B cell (primary cell): ENCODE data around the gene RAP1GAP2. TPM values are rescaled to one million over a fixed set of nuclear protein-coding genes. Genes with fewer than 3 reads are reported as not detected.

Experiments used
- ATAC-seq: fragments of 200-7000 bp; cut with Tn5 transposase; one replicate; pipeline ENCODE4 v1.10.0; 2021; ENCODE audit warnings: low read depth, mild to moderate bottlenecking, moderate number of reproducible peaks, moderate library complexity
- CTCF ChIA-PET: fragments of 350-600 bp; sonication (Branson Sonifier 250); formaldehyde crosslinking; loops from one replicate; lab custom pipeline; 2021; ENCODE audit warnings: antibody characterized with exemption, inconsistent platforms; lab: Charles Lee
- POLR2A ChIA-PET: fragments of 350-600 bp; sonication (Branson Sonifier 250); formaldehyde crosslinking; loops from one replicate; lab custom pipeline; 2021; ENCODE audit warnings: antibody characterized with exemption; lab: Charles Lee
- DNase-seq: peaks from one replicate; pipeline ENCODE4 v3.0.0; 2013
- H2AFZ ChIP-seq: 2 replicates; pipeline ENCODE4 v1.6.1; 2012; ENCODE audit warnings: mild to moderate bottlenecking, low read depth, low read length; ENCODE audit not compliant: insufficient read depth, poor library complexity, severe bottlenecking
- H3K27ac ChIP-seq, 2 donors: 1 replicate in 1 of 2; 2 replicates in 1 of 2; pipeline ENCODE4 v1.5.1; 2012 to 2013; ENCODE audit warnings: low read length in 2 of 2, mild to moderate bottlenecking in 2 of 2, moderate library complexity in 1 of 2
- H3K27me3 ChIP-seq, 4 experiments: fragments of 200-600 bp in 1 of 4; sonication (generic) in 1 of 4; replicated peaks in 1 of 4; 1 replicate in 2 of 4; 2 replicates in 2 of 4; pipeline versions ENCODE4 v1.6.1 to v1.7.0; 2013 to 2016; ENCODE audit warnings: low read length in 3 of 4, mild to moderate bottlenecking in 2 of 4, mixed read lengths in 1 of 4, moderate library complexity in 1 of 4; ENCODE audit not compliant: insufficient read depth in 4 of 4, control insufficient read depth in 3 of 4; ENCODE audit errors: control extremely low read depth in 1 of 4
- H3K36me3 ChIP-seq, 2 experiments: replicated peaks in 1 of 2; 1 replicate in 1 of 2; 2 replicates in 1 of 2; pipeline versions ENCODE4 v1.6.1 to v1.7.1; 2013; ENCODE audit warnings: low read length in 1 of 2; ENCODE audit not compliant: insufficient read depth in 2 of 2, control insufficient read depth in 1 of 2; ENCODE audit errors: control extremely low read depth in 1 of 2, extremely low read depth in 1 of 2
- H3K4me1 ChIP-seq, 2 donors: fragments of 200-600 bp in 1 of 2; sonication (generic) in 1 of 2; 1 replicate in 1 of 2; 2 replicates in 1 of 2; pipeline versions ENCODE4 v1.5.1 to v1.6.1; 2013 to 2017; ENCODE audit warnings: low read length in 2 of 2; ENCODE audit not compliant: control insufficient read depth in 2 of 2, insufficient read depth in 2 of 2
- H3K4me2 ChIP-seq: replicated peaks from 2 replicates; pipeline ENCODE3; 2012; ENCODE audit warnings: mild to moderate bottlenecking, low read depth, low read length; ENCODE audit not compliant: poor library complexity, severe bottlenecking
- H3K4me3 ChIP-seq, 5 experiments: fragments of 200-600 bp in 1 of 5; sonication (generic) in 1 of 5; 1 replicate in 3 of 5; 2 replicates in 2 of 5; pipeline versions ENCODE4 v1.5.1 to v1.7.0; 2011 to 2016; ENCODE audit warnings: low read length in 4 of 5, mild to moderate bottlenecking in 4 of 5, low read depth in 2 of 5, control low read depth in 1 of 5, moderate library complexity in 1 of 5; ENCODE audit not compliant: insufficient read depth in 1 of 5; ENCODE audit errors: control extremely low read depth in 1 of 5, extremely low read depth in 1 of 5
- H3K79me2 ChIP-seq: fragments of 200-600 bp; sonication (generic); one replicate; pipeline ENCODE4 v1.6.0; 2016; ENCODE audit warnings: low read length; ENCODE audit not compliant: control insufficient read depth, insufficient read depth
- H3K9ac ChIP-seq: fragments of 200-600 bp; sonication (generic); 2 replicates; pipeline ENCODE4 v1.6.1; 2017; ENCODE audit warnings: mild to moderate bottlenecking, low read length, moderate library complexity
- H3K9me3 ChIP-seq, 3 donors: one replicate each; pipeline versions ENCODE4 v1.6.1 to v1.7.1; 2013; ENCODE audit warnings: low read length in 2 of 3; ENCODE audit not compliant: control insufficient read depth in 2 of 3, insufficient read depth in 1 of 3; ENCODE audit errors: control extremely low read depth in 1 of 3
- H4K20me1 ChIP-seq: 2 replicates; pipeline ENCODE4 v1.6.0; 2012; ENCODE audit warnings: mild to moderate bottlenecking, low read length; ENCODE audit not compliant: insufficient read depth, control insufficient read depth, poor library complexity, severe bottlenecking
- H3K27ac Mint-ChIP-seq: one replicate; pipeline ENCODE4 v1.8.0; 2021; ENCODE audit warnings: mixed read lengths
- H3K27me3 Mint-ChIP-seq: one replicate; pipeline ENCODE4 v1.8.0; 2021; ENCODE audit warnings: mixed read lengths
- H3K4me1 Mint-ChIP-seq: one replicate; pipeline ENCODE4 v1.8.0; 2021; ENCODE audit warnings: mixed read lengths
- H3K4me3 Mint-ChIP-seq: one replicate; pipeline ENCODE4 v1.8.0; 2021; ENCODE audit warnings: mixed read lengths
- H3K9me3 Mint-ChIP-seq: one replicate; pipeline ENCODE4 v1.8.0; 2022; ENCODE audit warnings: mixed read lengths; ENCODE audit not compliant: insufficient read depth
- CTCF ChIP-seq: fragments of 200-600 bp; IDR thresholded peaks from one replicate; pipeline ENCODE4 v1.8.0; 2022; ENCODE audit warnings: antibody characterized with exemption, mild to moderate bottlenecking
- EZH2 ChIP-seq: IDR thresholded peaks from 2 replicates; pipeline ENCODE4 v1.6.1; 2012; ENCODE audit warnings: borderline replicate concordance, low read depth, mild to moderate bottlenecking, moderate library complexity, low read length; ENCODE audit not compliant: insufficient read depth, poor library complexity, severe bottlenecking
- WGBS: methylation state at CpG from one replicate; pipeline ENCODE4 v1.1.5; 2013; ENCODE audit warnings: missing lambda C conversion rate; ENCODE audit not compliant: insufficient coverage; 5-methylcytosine and 5-hydroxymethylcytosine counted together
- intact Hi-C: fragments of 100-400 bp; cut with micrococcal nuclease; formaldehyde crosslinking; loops from one replicate; pipeline ENCODE4 v1.10.0; 2022
- polyA plus RNA-seq: library from polyadenylated mRNA; depleted of rRNA; stranded (reverse); fragments of >200 nt; gene quantifications from 2 replicates; pipeline ENCODE4 v1.2.3, GENCODE V29; 2012
- total RNA-seq, 2 donors: library from RNA; stranded (reverse); fragments of 120-200 nt in 1 of 2; gene quantifications; 1 replicate in 1 of 2; 2 replicates in 1 of 2; pipeline versions ENCODE4 v1.2.3 to v1.2.4, GENCODE V29; 2013 to 2022

The RAP1GAP2 gene
- total and polyA plus RNA-seq, 2 donors (not counting 1 experiment from before 2014, with no cell fraction given) = 14.9 to 16.4 TPM

DNA sequence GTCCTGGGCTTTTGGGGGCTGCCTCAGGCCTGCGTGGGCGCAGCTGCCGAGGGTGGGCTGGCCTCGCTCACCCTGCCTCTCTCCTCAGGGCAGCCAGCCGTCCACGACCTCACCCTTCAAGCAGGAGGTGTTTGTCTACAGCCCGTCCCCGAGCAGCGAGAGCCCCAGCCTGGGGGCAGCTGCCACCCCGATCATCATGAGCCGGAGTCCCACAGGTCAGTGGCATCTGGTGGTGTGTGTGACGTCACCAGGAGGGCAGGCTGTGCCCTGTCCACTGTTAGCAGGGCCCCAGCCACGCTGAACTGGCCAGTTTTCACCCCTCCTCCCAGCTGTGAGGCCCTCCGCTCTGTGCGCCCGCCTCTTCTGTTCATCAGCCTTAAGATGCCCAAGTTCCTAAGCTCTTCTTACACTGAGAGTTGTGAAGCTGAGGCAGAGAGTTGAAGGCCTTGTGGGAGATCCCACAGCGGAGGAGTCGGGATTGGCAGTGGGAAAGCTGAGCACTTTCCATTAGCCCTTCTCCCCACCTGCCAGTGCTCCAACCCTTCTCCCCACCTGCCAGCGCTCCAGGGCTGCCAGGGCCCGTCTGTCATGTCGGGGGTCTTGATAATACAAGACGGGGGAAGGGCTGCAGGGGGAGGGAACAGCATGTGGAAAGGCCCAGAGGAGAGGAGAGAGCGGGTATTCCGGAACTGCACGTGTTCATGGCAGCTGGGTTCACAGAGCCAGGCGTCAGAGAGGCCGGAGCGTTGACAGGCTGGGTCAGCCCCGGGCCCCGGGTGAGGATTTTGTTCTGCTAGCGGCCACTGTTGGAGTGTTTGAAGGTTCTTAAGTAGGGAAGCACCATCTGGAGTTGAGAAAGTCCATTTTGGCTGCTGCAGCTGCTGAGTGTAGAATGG, 230.9 kb downstream of the RAP1GAP2 start:
- H3K27me3 ChIP-seq = no peaks in the 10 kb centered on the region
- Mint-ChIP-seq H3K27ac (no peak overlapping the region), H3K9me3 (peaks cover 10% of the 10 kb centered on the region), H3K27me3 (no peaks in the 10 kb centered on the region), H3K4me1 (no peaks in the 10 kb centered on the region), H3K4me3 (no peak overlapping the region)
- H3K79me2 ChIP-seq = no peaks in the 10 kb centered on the region
- no peak overlapping the region for H3K4me2 ChIP-seq
- no peaks in the 10 kb centered on the region for H3K4me1 ChIP-seq
- TF ChIP-seq CTCF (no peak), EZH2 (no peak)
- H3K9ac ChIP-seq = no peak overlapping the region
- no peak overlapping the region for H3K27ac ChIP-seq
- H3K36me3 ChIP-seq = peaks cover 0 to 57% of the 10 kb centered on the region in 2 experiments
- no peaks in the 10 kb centered on the region for H4K20me1 ChIP-seq
- H3K4me3 ChIP-seq = no peak overlapping the region
- no peak overlapping the region for H2AFZ ChIP-seq
- peaks cover 3 to 14% (median 4%) of the 10 kb centered on the region in 3 donors for H3K9me3 ChIP-seq
- 96% methylated on average over 26 of the region's 31 CpGs for WGBS
- ChIA-PET CTCF (no interaction called here), POLR2A (no interaction called here)
- intact Hi-C loops = no loop called here
- ATAC-seq (no peak), DNase-seq (no peak)

DNA sequence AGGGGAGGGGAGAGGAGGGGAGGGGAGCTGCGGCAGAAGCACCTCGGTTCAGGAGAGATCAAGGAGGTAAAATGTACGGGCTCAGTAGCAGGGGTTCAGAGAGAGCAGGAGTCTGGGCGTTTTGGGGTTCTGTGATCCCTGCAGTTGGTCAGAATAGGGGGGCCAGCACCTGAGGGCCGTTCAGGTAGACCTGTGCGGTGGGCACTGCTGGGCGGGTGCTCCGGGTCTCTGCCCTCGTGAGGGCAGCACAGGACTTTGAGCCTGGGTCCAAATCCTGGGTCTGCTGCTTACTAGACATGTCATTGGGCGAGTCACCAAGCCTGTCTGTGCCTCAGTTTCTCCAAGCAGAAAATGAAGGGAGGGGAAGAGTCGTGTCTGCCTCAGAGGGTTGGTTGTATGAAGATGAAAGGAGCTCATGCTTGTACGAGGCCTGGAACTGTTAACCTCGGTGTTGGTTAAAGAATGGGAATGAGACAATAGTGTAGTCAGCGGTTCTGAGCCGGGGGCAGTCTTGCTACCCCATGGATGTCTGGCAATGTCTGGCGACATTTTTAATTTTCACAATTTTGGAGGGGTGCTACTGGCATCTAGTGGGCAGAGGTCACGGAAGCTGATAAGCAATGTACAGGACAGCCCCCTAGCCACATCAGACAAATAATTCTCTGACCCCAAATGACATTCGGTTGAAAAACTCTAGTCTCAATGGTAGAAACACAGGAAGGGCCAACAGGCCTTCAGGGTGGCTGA, 231.7 kb downstream of the RAP1GAP2 start:
- 92% methylated on average over 16 of the region's 18 CpGs for WGBS
- Histone ChIP-seq H3K9ac (no peak overlapping the region), H4K20me1 (no peaks in the 10 kb centered on the region), H3K9me3 (peaks cover 0 to 7% (median 4%) of the 10 kb centered on the region in 3 donors), H3K4me2 (no peak overlapping the region), H3K4me3 (no peak overlapping the region), H3K27ac (no peak overlapping the region), H3K36me3 (peaks cover 0 to 49% of the 10 kb centered on the region in 2 experiments), H2AFZ (no peak overlapping the region), H3K27me3 (no peaks in the 10 kb centered on the region), H3K4me1 (no peaks in the 10 kb centered on the region), H3K79me2 (no peaks in the 10 kb centered on the region)
- TF ChIP-seq EZH2 (no peak), CTCF (no peak)
- ChIA-PET CTCF (no interaction called here), POLR2A (no interaction called here)
- no peaks in the 10 kb centered on the region for H3K4me1 Mint-ChIP-seq
- H3K27ac Mint-ChIP-seq = no peak overlapping the region
- intact Hi-C loops = no loop called here
- peaks cover 5% of the 10 kb centered on the region for H3K9me3 Mint-ChIP-seq
- H3K27me3 Mint-ChIP-seq = no peaks in the 10 kb centered on the region
- no peak overlapping the region for H3K4me3 Mint-ChIP-seq
- no peak for DNase-seq
- no peak for ATAC-seq
